SK-N-SH treated with all-trans-retinoic acid at 6 μM for 48 hours (cell line): Measurements from ENCODE around the gene ELP4.

Experiments used
- ARNTL ChIP-seq: fragments of 450-650 bp; formaldehyde crosslinking; IDR thresholded peaks from 2 replicates; pipeline ENCODE4 v1.5.0; 2020; ENCODE audit warnings: low read depth, mild to moderate bottlenecking, moderate library complexity, borderline replicate concordance
- RARB ChIP-seq: fragments of 250-450 bp; sonication (Bioruptor Pico); IDR thresholded peaks from 2 replicates; pipeline ENCODE4 v1.8.0; 2021; ENCODE audit warnings: mild to moderate bottlenecking, moderate library complexity
- SNAI2 ChIP-seq: fragments of 250-450 bp; sonication (Bioruptor Pico); IDR thresholded peaks from 2 replicates; pipeline ENCODE4 v1.5.0; 2020; ENCODE audit warnings: mild to moderate bottlenecking, moderate library complexity
- TCF4 ChIP-seq: fragments of 250-450 bp; sonication (Bioruptor Pico); IDR thresholded peaks from 2 replicates; pipeline ENCODE4 v1.8.0; 2021; ENCODE audit warnings: mild to moderate bottlenecking, moderate library complexity, borderline replicate concordance
- ZC3H10 ChIP-seq: fragments of 250-450 bp; sonication (Bioruptor Pico); IDR thresholded peaks from 2 replicates; pipeline ENCODE4 v1.5.1; 2021; ENCODE audit warnings: mild to moderate bottlenecking, moderate library complexity
- ZFP3 ChIP-seq: fragments of 250-450 bp; sonication (Bioruptor Pico); IDR thresholded peaks from 2 replicates; pipeline ENCODE4 v1.5.0; 2020; ENCODE audit warnings: mild to moderate bottlenecking, moderate library complexity
- ZNF8 ChIP-seq: fragments of 450-650 bp; formaldehyde crosslinking; IDR thresholded peaks from 2 replicates; pipeline ENCODE4 v1.5.0; 2020; ENCODE audit warnings: mild to moderate bottlenecking, moderate library complexity
- TF ChIP-seq, protein P1 (sequence below): fragments of 250-450 bp; sonication (Bioruptor Pico); IDR thresholded peaks from 2 replicates; pipeline ENCODE4 v1.5.0; 2020; ENCODE audit warnings: mild to moderate bottlenecking, moderate library complexity
- TF ChIP-seq, protein P2 (sequence below): fragments of 250-450 bp; sonication (Bioruptor Pico); IDR thresholded peaks from 2 replicates; pipeline ENCODE4 v1.8.0; 2020; ENCODE audit warnings: mild to moderate bottlenecking, moderate library complexity, borderline replicate concordance
- TF ChIP-seq, protein P3 (sequence below): fragments of 250-450 bp; sonication (Bioruptor Pico); IDR thresholded peaks from 2 replicates; pipeline ENCODE4 v1.5.1; 2021; ENCODE audit warnings: mild to moderate bottlenecking, moderate library complexity

DNA sequence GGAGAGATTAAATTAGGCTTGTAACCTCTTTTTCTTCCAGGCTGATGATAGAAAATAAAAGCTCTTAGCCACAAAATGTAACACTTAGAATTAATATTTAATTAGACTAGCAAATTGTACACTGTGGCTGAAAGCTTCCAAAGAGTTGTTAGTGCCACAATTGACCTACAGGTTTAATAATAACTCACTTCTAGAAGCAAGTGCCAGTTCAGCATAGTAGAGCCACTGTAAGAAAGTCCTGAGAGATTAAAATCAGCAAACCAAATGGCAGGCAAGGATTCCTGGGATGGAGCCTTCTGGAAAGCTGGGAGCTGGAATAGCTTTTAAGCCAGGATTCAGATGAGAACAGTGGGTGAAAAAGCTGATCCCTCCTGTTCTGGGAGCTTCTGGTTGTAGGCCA, 131.0 kb downstream of the ELP4 start:
- TF ChIP-seq SNAI2 (CRISPR knock-in tag) (no peak), ZFP3 (no peak), ARNTL (no peak), ZNF8 (CRISPR knock-in tag) (no peak), TCF4 (CRISPR knock-in tag) (no peak), RARB (CRISPR knock-in tag) (no peak), ZC3H10 (CRISPR knock-in tag) (no peak)
- TF ChIP-seq, protein P1, sequence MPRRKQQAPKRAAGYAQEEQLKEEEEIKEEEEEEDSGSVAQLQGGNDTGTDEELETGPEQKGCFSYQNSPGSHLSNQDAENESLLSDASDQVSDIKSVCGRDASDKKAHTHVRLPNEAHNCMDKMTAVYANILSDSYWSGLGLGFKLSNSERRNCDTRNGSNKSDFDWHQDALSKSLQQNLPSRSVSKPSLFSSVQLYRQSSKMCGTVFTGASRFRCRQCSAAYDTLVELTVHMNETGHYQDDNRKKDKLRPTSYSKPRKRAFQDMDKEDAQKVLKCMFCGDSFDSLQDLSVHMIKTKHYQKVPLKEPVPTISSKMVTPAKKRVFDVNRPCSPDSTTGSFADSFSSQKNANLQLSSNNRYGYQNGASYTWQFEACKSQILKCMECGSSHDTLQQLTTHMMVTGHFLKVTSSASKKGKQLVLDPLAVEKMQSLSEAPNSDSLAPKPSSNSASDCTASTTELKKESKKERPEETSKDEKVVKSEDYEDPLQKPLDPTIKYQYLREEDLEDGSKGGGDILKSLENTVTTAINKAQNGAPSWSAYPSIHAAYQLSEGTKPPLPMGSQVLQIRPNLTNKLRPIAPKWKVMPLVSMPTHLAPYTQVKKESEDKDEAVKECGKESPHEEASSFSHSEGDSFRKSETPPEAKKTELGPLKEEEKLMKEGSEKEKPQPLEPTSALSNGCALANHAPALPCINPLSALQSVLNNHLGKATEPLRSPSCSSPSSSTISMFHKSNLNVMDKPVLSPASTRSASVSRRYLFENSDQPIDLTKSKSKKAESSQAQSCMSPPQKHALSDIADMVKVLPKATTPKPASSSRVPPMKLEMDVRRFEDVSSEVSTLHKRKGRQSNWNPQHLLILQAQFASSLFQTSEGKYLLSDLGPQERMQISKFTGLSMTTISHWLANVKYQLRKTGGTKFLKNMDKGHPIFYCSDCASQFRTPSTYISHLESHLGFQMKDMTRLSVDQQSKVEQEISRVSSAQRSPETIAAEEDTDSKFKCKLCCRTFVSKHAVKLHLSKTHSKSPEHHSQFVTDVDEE (CRISPR knock-in tag) = no peak
- TF ChIP-seq, protein P2, sequence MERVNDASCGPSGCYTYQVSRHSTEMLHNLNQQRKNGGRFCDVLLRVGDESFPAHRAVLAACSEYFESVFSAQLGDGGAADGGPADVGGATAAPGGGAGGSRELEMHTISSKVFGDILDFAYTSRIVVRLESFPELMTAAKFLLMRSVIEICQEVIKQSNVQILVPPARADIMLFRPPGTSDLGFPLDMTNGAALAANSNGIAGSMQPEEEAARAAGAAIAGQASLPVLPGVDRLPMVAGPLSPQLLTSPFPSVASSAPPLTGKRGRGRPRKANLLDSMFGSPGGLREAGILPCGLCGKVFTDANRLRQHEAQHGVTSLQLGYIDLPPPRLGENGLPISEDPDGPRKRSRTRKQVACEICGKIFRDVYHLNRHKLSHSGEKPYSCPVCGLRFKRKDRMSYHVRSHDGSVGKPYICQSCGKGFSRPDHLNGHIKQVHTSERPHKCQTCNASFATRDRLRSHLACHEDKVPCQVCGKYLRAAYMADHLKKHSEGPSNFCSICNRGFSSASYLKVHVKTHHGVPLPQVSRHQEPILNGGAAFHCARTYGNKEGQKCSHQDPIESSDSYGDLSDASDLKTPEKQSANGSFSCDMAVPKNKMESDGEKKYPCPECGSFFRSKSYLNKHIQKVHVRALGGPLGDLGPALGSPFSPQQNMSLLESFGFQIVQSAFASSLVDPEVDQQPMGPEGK (CRISPR knock-in tag) = no peak
- TF ChIP-seq, protein P3, sequence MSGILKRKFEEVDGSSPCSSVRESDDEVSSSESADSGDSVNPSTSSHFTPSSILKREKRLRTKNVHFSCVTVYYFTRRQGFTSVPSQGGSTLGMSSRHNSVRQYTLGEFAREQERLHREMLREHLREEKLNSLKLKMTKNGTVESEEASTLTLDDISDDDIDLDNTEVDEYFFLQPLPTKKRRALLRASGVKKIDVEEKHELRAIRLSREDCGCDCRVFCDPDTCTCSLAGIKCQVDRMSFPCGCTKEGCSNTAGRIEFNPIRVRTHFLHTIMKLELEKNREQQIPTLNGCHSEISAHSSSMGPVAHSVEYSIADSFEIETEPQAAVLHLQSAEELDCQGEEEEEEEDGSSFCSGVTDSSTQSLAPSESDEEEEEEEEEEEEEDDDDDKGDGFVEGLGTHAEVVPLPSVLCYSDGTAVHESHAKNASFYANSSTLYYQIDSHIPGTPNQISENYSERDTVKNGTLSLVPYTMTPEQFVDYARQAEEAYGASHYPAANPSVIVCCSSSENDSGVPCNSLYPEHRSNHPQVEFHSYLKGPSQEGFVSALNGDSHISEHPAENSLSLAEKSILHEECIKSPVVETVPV (CRISPR knock-in tag) = no peak
